Calu3 (cell line): ENCODE results near the gene C11orf68. TPM values are rescaled to one million over a fixed set of nuclear protein-coding genes. Genes with fewer than 3 reads are reported as not detected.
"Not testable (repeated sequence)": the region's sequence is repeated elsewhere in the genome, so short reads cannot be mapped to it uniquely, and the experiment has no call there.

Experiments
- BruUV-seq: library from RNA; stranded (reverse); fragments of 400-500 nt; replicated peaks from 2 replicates; lab custom pipeline; 2021; lab: Mats Ljungman, UMichigan
- CTCF ChIA-PET: fragments of 300-600 bp; sonication (Branson Sonifier 250); formaldehyde crosslinking; loops from one replicate; lab custom pipeline; 2022; ENCODE audit warnings: antibody characterized with exemption; lab: Charles Lee
- DNase-seq: peaks from one replicate; pipeline ENCODE4 v3.0.0; 2022
- H3K27ac Mint-ChIP-seq: one replicate; pipeline ENCODE4 v1.8.0; 2022; ENCODE audit warnings: mixed read lengths; ENCODE audit not compliant: unreplicated experiment
- H3K27me3 Mint-ChIP-seq: one replicate; pipeline ENCODE4 v1.8.0; 2022; ENCODE audit warnings: mixed read lengths; ENCODE audit not compliant: unreplicated experiment
- H3K36me3 Mint-ChIP-seq: one replicate; pipeline ENCODE4 v1.8.0; 2022; ENCODE audit warnings: mild to moderate bottlenecking, moderate library complexity, mixed read lengths; ENCODE audit not compliant: insufficient read depth, unreplicated experiment
- H3K4me1 Mint-ChIP-seq: one replicate; pipeline ENCODE4 v1.8.0; 2022; ENCODE audit warnings: mild to moderate bottlenecking, low read depth, mixed read lengths; ENCODE audit not compliant: unreplicated experiment
- H3K4me3 Mint-ChIP-seq: one replicate; pipeline ENCODE4 v1.8.0; 2022; ENCODE audit warnings: mild to moderate bottlenecking, low read depth, moderate library complexity, mixed read lengths; ENCODE audit not compliant: unreplicated experiment
- H3K9me3 Mint-ChIP-seq: one replicate; pipeline ENCODE4 v1.8.0; 2022; ENCODE audit warnings: low read depth, mixed read lengths; ENCODE audit not compliant: unreplicated experiment
- CTCF ChIP-seq: fragments of 200-600 bp; IDR thresholded peaks from one replicate; pipeline ENCODE4 v1.8.0; 2022; ENCODE audit warnings: antibody characterized with exemption; ENCODE audit not compliant: unreplicated experiment
- intact Hi-C: fragments of 100-400 bp; cut with micrococcal nuclease; formaldehyde crosslinking; loops from one replicate; pipeline ENCODE4 v1.10.0; 2022; ENCODE audit not compliant: unreplicated experiment
- total RNA-seq: library from RNA; stranded (reverse); gene quantifications from 2 replicates; pipeline ENCODE4 v1.2.3, GENCODE V29; 2022

Gene C11orf68
- total RNA-seq, 1 experiment from 2014 or later, result 25.9 TPM

GRCh38 chr11:65896034-65896999, 22.5 kb downstream of the C11orf68 start:
- Mint-ChIP-seq H3K36me3 (peaks cover 93% of the 10 kb centered on the region), H3K9me3 (no peaks in the 10 kb centered on the region), H3K27me3 (no peaks in the 10 kb centered on the region), H3K27ac (peak overlapping the region; percentile 97), H3K4me3 (peak overlapping the region; percentile 84), H3K4me1 (peaks cover 44% of the 10 kb centered on the region)
- no peak for DNase-seq
- intact Hi-C loops, result no loop called here
- no peak for TF ChIP-seq CTCF
- CTCF ChIA-PET, result interaction anchor here (1.6 kb wide), 1 partner anchor 8 kb away, joined by 5 read pairs; the partner anchor contains the start of gene FIBP
- no TSS peak for BruUV-seq

GRCh38 chr11:65895482-65895981, 23.3 kb downstream of the C11orf68 start:
- H3K27ac Mint-ChIP-seq, result peak overlapping the region; percentile 97
- no peak for TF ChIP-seq CTCF
- H3K9me3 Mint-ChIP-seq, result no peaks in the 10 kb centered on the region
- peak overlapping the region; percentile 84 for H3K4me3 Mint-ChIP-seq
- no peaks in the 10 kb centered on the region for H3K27me3 Mint-ChIP-seq
- DNase-seq, result no peak
- BruUV-seq, result no TSS peak
- H3K36me3 Mint-ChIP-seq, result peaks cover 98% of the 10 kb centered on the region
- intact Hi-C loops, result no loop called here
- peaks cover 41% of the 10 kb centered on the region for H3K4me1 Mint-ChIP-seq
- CTCF ChIA-PET, result interaction anchor here (0.6 kb wide), 1 partner anchor 566 kb away, joined by 4 read pairs; no protein-coding TSS in a partner anchor

- peaks cover 54% of the 10 kb centered on the region for H3K4me1 Mint-ChIP-seq
- no peak for DNase-seq
- no peak overlapping the region for H3K4me3 Mint-ChIP-seq
- intact Hi-C loops, result no loop called here
- no peaks in the 10 kb centered on the region for H3K9me3 Mint-ChIP-seq
- H3K27me3 Mint-ChIP-seq, result no peaks in the 10 kb centered on the region
- TF ChIP-seq CTCF, result no peak
- H3K36me3 Mint-ChIP-seq, result peaks cover 98% of the 10 kb centered on the region
- H3K27ac Mint-ChIP-seq, result peak overlapping the region; percentile 28
- no TSS peak for BruUV-seq
- CTCF ChIA-PET, result no interaction called here
These were observed 24.7 kb downstream of the C11orf68 start for GRCh38 chr11:65894034-65894591.

GRCh38 chr11:65892661-65893317, 26.1 kb downstream of the C11orf68 start:
- BruUV-seq, result no TSS peak
- Mint-ChIP-seq H3K27ac (peak overlapping the region; percentile 25), H3K36me3 (peaks cover 98% of the 10 kb centered on the region), H3K4me3 (peak overlapping the region; percentile 83), H3K4me1 (peaks cover 60% of the 10 kb centered on the region), H3K9me3 (no peaks in the 10 kb centered on the region), H3K27me3 (no peaks in the 10 kb centered on the region)
- CTCF ChIA-PET, result interaction anchor here (0.6 to 0.9 kb wide), 2 partner anchors 10 to 319 kb away, joined by 3 read pairs; no protein-coding TSS in a partner anchor
- TF ChIP-seq CTCF, result no peak
- intact Hi-C loops, result no loop called here
- no peak for DNase-seq

GRCh38 chr11:65892137-65892540, 26.7 kb downstream of the C11orf68 start:
- peaks cover 98% of the 10 kb centered on the region for H3K36me3 Mint-ChIP-seq
- intact Hi-C loops, result not testable (repeated sequence)
- H3K4me1 Mint-ChIP-seq, result peaks cover 59% of the 10 kb centered on the region

More at GRCh38 chr11:65892137-65892540, 26.7 kb downstream of the C11orf68 start:
- BruUV-seq, H3K27me3 Mint-ChIP-seq, H3K9me3 Mint-ChIP-seq, DNase-seq: not testable (repeated sequence)
- Mint-ChIP-seq H3K27ac (peak overlapping the region; percentile 25), H3K4me3 (peak overlapping the region; percentile 83)
- CTCF ChIA-PET, result interaction anchor here (0.9 to 2.1 kb wide), 4 partner anchors 8 to 32 kb away, joined by 3 to 8 read pairs (median 4); partner anchors contain the start of genes FOSL1 and MUS81
